DND-41 (cell line): ENCODE results near the gene ARVCF.

Source experiments
- CTCF ChIP-seq: IDR thresholded peaks from 2 replicates; pipeline ENCODE4 v1.5.1; 2012; ENCODE audit warnings: borderline replicate concordance, low read length, moderate library complexity, mild to moderate bottlenecking; ENCODE audit not compliant: poor library complexity, severe bottlenecking; ENCODE audit errors: extremely low read depth
- EZH2 ChIP-seq: IDR thresholded peaks from 3 replicates; pipeline ENCODE4 v1.6.1; 2012; ENCODE audit warnings: borderline replicate concordance, low read depth, mild to moderate bottlenecking, moderate library complexity, low read length, inconsistent platforms; ENCODE audit not compliant: severe bottlenecking

GRCh38 chr22:19961201-19961580 is 55.4 kb downstream of the ARVCF start:
- TF ChIP-seq CTCF (no peak), EZH2 (no peak)
